HEK293T (cell line): ENCODE data around the gene CSNK1D.
"Not testable (repeated sequence)": the region's sequence is repeated elsewhere in the genome, so short reads cannot be mapped to it uniquely, and the experiment has no call there.

Experiments used
- CTCF ChIA-PET: fragments of 350-600 bp; formaldehyde crosslinking; extraction: SDS; loops from one replicate; lab custom pipeline; 2021; ENCODE audit warnings: antibody characterized with exemption, inconsistent platforms; lab: Yijun Ruan, JAX
- POLR2A ChIA-PET: fragments of 350-600 bp; formaldehyde crosslinking; extraction: SDS; loops from one replicate; lab custom pipeline; 2020; ENCODE audit warnings: antibody characterized with exemption, inconsistent platforms; lab: Yijun Ruan, JAX
- DNase-seq: peaks from one replicate; pipeline ENCODE4 v3.0.0; 2012; ENCODE audit warnings: mixed read lengths; ENCODE audit errors: extremely low spot score
- ARNT ChIP-seq: fragments of 450-650 bp; IDR thresholded peaks from 2 replicates; pipeline ENCODE4 v1.6.1; 2017; ENCODE audit warnings: mild to moderate bottlenecking
- BHLHE40 ChIP-seq: fragments of 450-650 bp; IDR thresholded peaks from 2 replicates; pipeline ENCODE4 v1.6.1; 2016; ENCODE audit warnings: mild to moderate bottlenecking, moderate library complexity, borderline replicate concordance
- CTBP1 ChIP-seq: fragments of 450-650 bp; IDR thresholded peaks from 2 replicates; pipeline ENCODE4 v1.6.1; 2016; ENCODE audit warnings: borderline replicate concordance
- ELF4 ChIP-seq: fragments of 450-650 bp; IDR thresholded peaks from 2 replicates; pipeline ENCODE4 v1.6.1; 2017; ENCODE audit warnings: antibody characterized with exemption
- FOXA1 ChIP-seq: fragments of 450-650 bp; IDR thresholded peaks from 2 replicates; pipeline ENCODE4 v1.6.1; 2016; ENCODE audit warnings: mild to moderate bottlenecking
- FOXK2 ChIP-seq: fragments of 450-650 bp; IDR thresholded peaks from 2 replicates; pipeline ENCODE4 v1.6.1; 2016; ENCODE audit warnings: mild to moderate bottlenecking
- FOXM1 ChIP-seq: fragments of 450-650 bp; IDR thresholded peaks from 2 replicates; pipeline ENCODE4 v1.6.1; 2017; ENCODE audit warnings: mild to moderate bottlenecking, borderline replicate concordance
- HDGF ChIP-seq: fragments of 450-650 bp; IDR thresholded peaks from 2 replicates; pipeline ENCODE4 v1.6.1; 2017; ENCODE audit warnings: antibody characterized with exemption, borderline replicate concordance
- L3MBTL2 ChIP-seq: fragments of 450-650 bp; conservative IDR thresholded peaks from 2 replicates; pipeline ENCODE4 v1.6.1; 2016; ENCODE audit warnings: mild to moderate bottlenecking
- LEF1 ChIP-seq: fragments of 450-650 bp; IDR thresholded peaks from 2 replicates; pipeline ENCODE4 v1.6.1; 2017; ENCODE audit warnings: mild to moderate bottlenecking, borderline replicate concordance
- NFRKB ChIP-seq: fragments of 450-650 bp; IDR thresholded peaks from 2 replicates; pipeline ENCODE4 v1.6.1; 2016; ENCODE audit warnings: mild to moderate bottlenecking, moderate library complexity
- SP1 ChIP-seq: fragments of 450-650 bp; IDR thresholded peaks from 2 replicates; pipeline ENCODE4 v1.6.1; 2017
- SUZ12 ChIP-seq: fragments of 450-650 bp; IDR thresholded peaks from 2 replicates; pipeline ENCODE4 v1.6.1; 2016; ENCODE audit warnings: mild to moderate bottlenecking
- TARDBP ChIP-seq: fragments of 450-650 bp; IDR thresholded peaks from 2 replicates; pipeline ENCODE4 v1.6.1; 2016
- ZNF384 ChIP-seq: fragments of 450-650 bp; IDR thresholded peaks from 2 replicates; pipeline ENCODE4 v1.6.1; 2016
- TF ChIP-seq, protein P1 (sequence below): fragments of 450-650 bp; IDR thresholded peaks from 2 replicates; pipeline ENCODE4 v1.6.1; 2016

Gene CSNK1D

DNA sequence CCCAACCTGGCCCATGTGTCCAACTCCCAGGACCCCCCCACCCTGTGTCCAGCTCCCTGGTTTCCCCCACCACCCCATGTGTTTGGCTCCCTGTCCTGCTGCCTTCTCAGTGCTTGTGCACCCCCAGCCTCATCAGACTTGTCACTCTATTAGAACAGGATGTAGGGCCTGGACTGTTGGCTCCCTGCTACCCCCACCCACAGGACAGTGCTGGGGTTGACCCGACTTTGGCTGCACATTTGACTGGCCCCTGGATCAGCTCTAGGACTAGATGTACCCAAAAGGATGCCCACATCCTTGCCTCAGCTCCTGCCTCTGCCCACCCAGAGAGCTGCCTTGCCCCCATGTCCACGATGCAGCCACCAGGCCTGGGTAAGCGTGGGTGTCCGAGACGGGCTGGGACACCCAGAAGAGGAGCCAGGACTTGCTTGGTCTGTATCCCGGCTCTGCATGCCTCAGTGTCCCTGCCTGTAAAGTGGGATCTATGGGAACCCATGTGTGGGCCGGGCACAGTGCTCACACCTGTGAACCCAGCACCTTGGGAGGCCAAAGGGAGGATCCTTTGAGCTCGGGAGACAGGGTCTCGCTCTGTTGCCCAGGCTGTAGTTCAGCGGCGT lies 59.4 kb downstream of the CSNK1D start:
- ChIA-PET POLR2A (interaction anchor here (0.7 to 2.4 kb wide), 4 partner anchors 8 to 115 kb away, joined by 3 to 6 read pairs (median 4); no protein-coding TSS in a partner anchor), CTCF (interaction anchor here (0.5 kb wide), 1 partner anchor 180 kb away, joined by 3 read pairs; no protein-coding TSS in a partner anchor)
- no peak for DNase-seq
- TF ChIP-seq NFRKB (no peak), CTBP1 (no peak), L3MBTL2 (no peak), LEF1 (no peak), ZNF384 (no peak), HDGF (no peak), BHLHE40 (no peak), FOXK2 (no peak), SUZ12 (no peak), TARDBP (no peak), ARNT (no peak), ELF4 (no peak), FOXM1 (no peak)
- TF ChIP-seq, protein P1, sequence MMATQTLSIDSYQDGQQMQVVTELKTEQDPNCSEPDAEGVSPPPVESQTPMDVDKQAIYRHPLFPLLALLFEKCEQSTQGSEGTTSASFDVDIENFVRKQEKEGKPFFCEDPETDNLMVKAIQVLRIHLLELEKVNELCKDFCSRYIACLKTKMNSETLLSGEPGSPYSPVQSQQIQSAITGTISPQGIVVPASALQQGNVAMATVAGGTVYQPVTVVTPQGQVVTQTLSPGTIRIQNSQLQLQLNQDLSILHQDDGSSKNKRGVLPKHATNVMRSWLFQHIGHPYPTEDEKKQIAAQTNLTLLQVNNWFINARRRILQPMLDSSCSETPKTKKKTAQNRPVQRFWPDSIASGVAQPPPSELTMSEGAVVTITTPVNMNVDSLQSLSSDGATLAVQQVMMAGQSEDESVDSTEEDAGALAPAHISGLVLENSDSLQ, result no peak

DNA sequence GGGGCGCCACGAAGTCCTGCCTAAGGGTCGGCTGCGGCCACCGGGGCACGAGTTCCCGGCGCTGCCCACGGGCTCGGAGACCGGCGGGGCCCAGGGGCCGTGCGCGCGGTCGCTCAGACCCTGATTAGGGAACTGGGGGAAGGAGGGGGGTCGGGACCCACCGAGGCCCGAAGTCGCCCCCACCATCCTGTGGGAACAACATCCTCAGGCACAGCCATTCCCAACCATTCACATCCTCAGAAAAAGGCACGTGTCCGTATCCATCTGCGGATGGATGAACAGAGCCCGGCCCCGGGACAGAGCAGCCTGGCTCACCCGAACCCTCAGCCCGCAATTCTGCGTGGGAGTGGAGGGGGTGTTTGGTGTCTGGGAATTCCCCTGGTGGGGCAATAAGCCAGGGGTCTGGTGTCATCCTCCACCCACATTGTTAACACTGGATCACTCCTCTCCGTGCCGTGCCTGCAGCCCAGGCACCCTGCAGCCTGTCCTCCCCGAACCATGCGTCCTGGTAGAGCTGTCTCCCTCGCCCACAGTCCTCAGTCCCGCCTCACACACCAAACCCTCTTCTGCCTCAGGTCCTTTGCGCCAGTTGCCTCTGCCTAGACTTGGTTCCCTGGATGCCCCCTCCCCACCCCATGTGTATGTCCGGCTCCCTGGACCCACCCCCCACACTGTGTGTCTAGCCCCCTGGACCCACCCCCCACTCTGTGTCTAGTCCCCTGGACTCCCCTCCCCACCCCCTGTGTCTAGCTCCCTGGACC lies 60.1 kb downstream of the CSNK1D start:
- ChIA-PET POLR2A (interaction anchor here (1.2 to 2.4 kb wide), 5 partner anchors 7 to 28 kb away, joined by 4 to 6 read pairs (median 5); no protein-coding TSS in a partner anchor), CTCF (interaction anchor here (0.5 kb wide), 1 partner anchor 180 kb away, joined by 3 read pairs; no protein-coding TSS in a partner anchor)
- TF ChIP-seq CTBP1, result no peak
- no peak for TF ChIP-seq BHLHE40
- no peak for TF ChIP-seq ZNF384
- TF ChIP-seq HDGF, result no peak
- no peak for TF ChIP-seq SUZ12
- no peak for TF ChIP-seq NFRKB
- TF ChIP-seq SP1, result no peak
- no peak; the same call in 1 of the 2 replicates for TF ChIP-seq L3MBTL2
- no peak for TF ChIP-seq ARNT
- no peak for TF ChIP-seq ELF4
- TF ChIP-seq TARDBP, result no peak
- no peak for TF ChIP-seq FOXA1
- TF ChIP-seq FOXK2, result no peak
- TF ChIP-seq, protein P1, result no peak
- no peak for TF ChIP-seq LEF1
- no peak for TF ChIP-seq FOXM1
- DNase-seq, result peak; percentile 79

DNA sequence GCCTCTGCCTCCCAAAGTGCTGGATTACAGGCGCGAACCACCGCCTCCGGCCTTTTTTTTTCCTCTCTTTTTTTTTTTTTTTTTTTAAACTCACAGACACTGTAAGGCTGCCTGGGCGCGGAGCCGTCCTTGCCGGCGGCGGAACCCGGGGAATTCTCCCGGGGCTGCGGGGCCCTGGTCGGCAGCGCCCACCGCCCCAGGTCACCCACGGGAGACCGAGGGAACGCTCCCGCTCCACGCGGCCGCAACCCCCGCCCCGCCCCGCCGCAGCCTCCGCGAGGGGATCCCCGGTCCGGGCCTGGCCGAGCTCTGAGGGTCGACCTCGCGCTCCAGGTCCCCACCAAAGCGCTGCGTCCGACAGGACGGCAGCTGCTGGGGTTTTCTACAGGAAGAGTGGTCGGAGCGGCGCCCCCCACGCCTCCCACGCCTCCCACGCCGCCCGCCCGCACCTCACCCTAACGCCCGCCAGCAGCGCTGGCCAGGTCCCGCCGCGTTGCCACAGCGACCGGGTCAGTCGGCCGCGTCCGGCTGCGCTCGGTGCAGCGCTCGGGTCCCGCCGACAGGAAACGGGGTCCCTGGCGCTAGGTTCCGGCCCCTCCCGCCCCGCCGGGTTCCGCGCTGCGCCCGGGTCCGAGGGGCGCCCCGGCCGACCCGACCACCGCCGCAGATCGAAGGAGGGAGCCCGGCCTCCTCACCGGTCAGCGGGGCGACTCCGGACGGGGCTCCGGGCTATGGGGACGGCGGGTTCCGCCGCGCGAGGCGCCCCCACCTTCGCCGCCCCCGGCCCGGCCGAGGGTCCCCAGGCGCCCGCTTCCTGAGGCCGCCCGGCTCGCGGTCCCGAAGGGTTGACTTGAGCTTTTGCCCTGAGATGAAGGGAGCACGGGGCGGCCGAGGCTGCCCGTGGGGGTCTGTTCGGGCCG lies 60.9 kb downstream of the CSNK1D start, which contains the start of gene CCDC57:
Gene CCDC57 (minus strand): TSS at position 512 of the 920 bp plus-strand sequence. CDS start 10,898 bp downstream, outside the sequence.
- peak; percentile 94 for DNase-seq
- POLR2A ChIA-PET, result interaction anchor here (0.5 to 1.5 kb wide), 4 partner anchors 12 to 182 kb away, joined by 3 to 5 read pairs (median 4); no protein-coding TSS in a partner anchor
- CTCF ChIA-PET, result interaction anchor here (0.8 kb wide), 1 partner anchor 83 kb away, joined by 5 read pairs; no protein-coding TSS in a partner anchor
- TF ChIP-seq LEF1 (peak; percentile 85), FOXM1 (peak; percentile 81; the same call in 1 of the 2 replicates), FOXK2 (no peak), CTBP1 (no peak), ZNF384 (peak; percentile 92), TARDBP (peak; percentile 41; the same call in 1 of the 2 replicates), ARNT (peak; percentile 70; the same call in 1 of the 2 replicates)

- CTCF ChIA-PET, DNase-seq, POLR2A ChIA-PET: not testable (repeated sequence)
Observed at GRCh38 chr17:82210655-82211054, 62.8 kb downstream of the CSNK1D start.

DNA sequence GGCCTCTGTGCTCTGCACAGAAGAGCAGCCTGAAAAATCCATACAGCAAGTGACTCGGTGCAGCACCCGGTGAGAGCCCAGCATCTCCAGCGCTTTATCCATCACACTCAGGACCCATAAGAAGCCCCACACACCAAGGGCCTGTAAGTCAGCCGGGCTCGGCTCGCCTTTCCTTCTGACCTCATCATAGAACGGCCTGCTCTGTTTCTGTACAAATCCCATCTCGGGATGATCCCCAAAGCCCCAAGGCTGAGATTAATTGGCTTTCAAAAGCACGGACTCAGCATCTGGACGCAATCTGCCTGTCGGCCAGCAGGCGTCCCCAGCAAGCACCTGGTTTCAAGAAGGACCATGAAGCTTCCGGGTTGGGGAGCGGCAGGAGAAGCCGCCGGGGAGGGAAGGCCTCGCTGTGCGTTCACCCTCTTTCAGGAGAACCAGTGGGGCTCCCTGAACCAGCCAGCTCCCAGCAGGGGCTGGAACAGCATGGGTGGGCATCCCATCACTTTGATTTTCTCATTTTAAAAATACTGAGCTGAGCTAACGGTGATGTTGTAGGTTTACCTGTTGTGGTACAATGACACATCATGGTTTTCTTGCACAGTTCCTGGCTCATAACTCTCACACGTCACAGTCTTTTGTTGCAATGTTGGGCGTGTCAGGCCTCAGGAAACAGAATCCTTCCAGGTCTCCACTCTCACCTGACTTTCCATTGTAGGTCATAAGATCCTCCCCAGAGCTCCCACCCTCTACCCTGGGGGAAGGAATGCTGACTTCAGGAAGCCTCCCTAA lies 67.6 kb downstream of the CSNK1D start:
- DNase-seq, result peak; percentile 84
- CTCF ChIA-PET, result interaction anchor here (0.6 to 1.1 kb wide), 5 partner anchors 14 to 222 kb away, joined by 3 to 4 read pairs (median 3); no protein-coding TSS in a partner anchor

More for the DNA sequence above, 67.6 kb downstream of the CSNK1D start:
- POLR2A ChIA-PET, result interaction anchor here (0.8 to 1.4 kb wide), 4 partner anchors 9 to 269 kb away, joined by 3 to 6 read pairs (median 4); partner anchors contain the start of gene SECTM1
- TF ChIP-seq LEF1, result no peak
- no peak for TF ChIP-seq CTBP1
- TF ChIP-seq L3MBTL2, result no peak
- TF ChIP-seq ELF4, result peak; percentile 85
- TF ChIP-seq SP1, result no peak
- TF ChIP-seq FOXM1, result no peak
- no peak for TF ChIP-seq FOXK2
- 0 out of 2 replicates have a peak, but pooled peaks have one; percentile 19 for TF ChIP-seq HDGF
- TF ChIP-seq, protein P1, result no peak
- TF ChIP-seq ARNT, result no peak
